Endothelial cell of umbilical vein (primary cell): ENCODE results near the gene HBP1.

Experiments
- FOS ChIP-seq: IDR thresholded peaks from 2 replicates; pipeline ENCODE4 v1.6.1; 2011; ENCODE audit warnings: mild to moderate bottlenecking, low read length, moderate library complexity, borderline replicate concordance; ENCODE audit not compliant: insufficient read depth
- MYC ChIP-seq: IDR thresholded peaks from one replicate; pipeline ENCODE4 v1.6.1; 2011; ENCODE audit warnings: mild to moderate bottlenecking, low read depth, low read length
- POLR2A ChIP-seq: IDR thresholded peaks from 2 replicates; pipeline ENCODE4 v1.6.1; 2012; ENCODE audit warnings: low read depth, mild to moderate bottlenecking, control low read depth, low read length
- TF ChIP-seq, protein P1 (sequence below), 2 donors: IDR thresholded peaks; 1 replicate in 1 of 2; 2 replicates in 1 of 2; pipeline ENCODE4 v1.5.1; 2011; ENCODE audit warnings: low read length in 2 of 2, mild to moderate bottlenecking in 2 of 2, moderate library complexity in 2 of 2, control low read depth in 1 of 2, inconsistent platforms in 1 of 2, low read depth in 1 of 2; ENCODE audit not compliant: insufficient read depth in 1 of 2; ENCODE audit errors: extremely low read depth in 1 of 2
- TF ChIP-seq, protein P2 (sequence below): IDR thresholded peaks from 2 replicates; pipeline ENCODE4 v1.6.1; 2011; ENCODE audit not compliant: insufficient read depth, insufficient read length

DNA sequence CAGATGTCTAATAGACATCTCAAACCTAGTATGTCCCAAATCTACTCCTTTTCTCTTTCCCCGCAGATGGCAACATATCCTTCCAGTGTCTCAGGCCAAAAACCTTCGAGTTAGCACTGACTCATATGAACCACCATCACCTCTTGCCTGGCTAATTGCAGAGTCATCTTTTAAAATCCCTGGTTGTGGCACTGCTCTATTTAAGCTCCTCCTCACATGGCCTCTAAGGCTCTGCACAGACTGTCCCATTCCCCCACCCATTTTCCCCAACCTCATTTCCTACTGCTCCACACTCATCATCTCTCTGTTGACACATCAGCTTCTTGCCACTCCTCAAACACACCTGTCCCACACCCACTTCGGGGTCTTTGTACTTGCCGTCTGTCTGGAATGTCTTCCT lies 16.8 kb upstream of the HBP1 start:
- TF ChIP-seq MYC (no peak), FOS (peak; percentile 58), POLR2A (no peak)
- TF ChIP-seq, protein P1, sequence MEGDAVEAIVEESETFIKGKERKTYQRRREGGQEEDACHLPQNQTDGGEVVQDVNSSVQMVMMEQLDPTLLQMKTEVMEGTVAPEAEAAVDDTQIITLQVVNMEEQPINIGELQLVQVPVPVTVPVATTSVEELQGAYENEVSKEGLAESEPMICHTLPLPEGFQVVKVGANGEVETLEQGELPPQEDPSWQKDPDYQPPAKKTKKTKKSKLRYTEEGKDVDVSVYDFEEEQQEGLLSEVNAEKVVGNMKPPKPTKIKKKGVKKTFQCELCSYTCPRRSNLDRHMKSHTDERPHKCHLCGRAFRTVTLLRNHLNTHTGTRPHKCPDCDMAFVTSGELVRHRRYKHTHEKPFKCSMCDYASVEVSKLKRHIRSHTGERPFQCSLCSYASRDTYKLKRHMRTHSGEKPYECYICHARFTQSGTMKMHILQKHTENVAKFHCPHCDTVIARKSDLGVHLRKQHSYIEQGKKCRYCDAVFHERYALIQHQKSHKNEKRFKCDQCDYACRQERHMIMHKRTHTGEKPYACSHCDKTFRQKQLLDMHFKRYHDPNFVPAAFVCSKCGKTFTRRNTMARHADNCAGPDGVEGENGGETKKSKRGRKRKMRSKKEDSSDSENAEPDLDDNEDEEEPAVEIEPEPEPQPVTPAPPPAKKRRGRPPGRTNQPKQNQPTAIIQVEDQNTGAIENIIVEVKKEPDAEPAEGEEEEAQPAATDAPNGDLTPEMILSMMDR (IDR thresholded peaks at IDR 0.05; ENCODE audit: extremely low read depth in 1 of 2, insufficient read depth in 1 of 2, low read depth in 1 of 2, low read length in 2 of 2): no peak
- TF ChIP-seq, protein P2, sequence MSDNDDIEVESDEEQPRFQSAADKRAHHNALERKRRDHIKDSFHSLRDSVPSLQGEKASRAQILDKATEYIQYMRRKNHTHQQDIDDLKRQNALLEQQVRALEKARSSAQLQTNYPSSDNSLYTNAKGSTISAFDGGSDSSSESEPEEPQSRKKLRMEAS: no peak
